ENCODE results near the gene NOX1.
A peak's percentile ranks its signal among the peaks of the same experiment; 100 is the strongest.

Gene NOX1

GRCh38 chrX:100905620-100906019 is 31.5 kb upstream of the NOX1 start:
- H2AK5ac ChIP-seq (ENCODE audit: low read length), result no peak overlapping the region
- H3K23ac ChIP-seq (ENCODE audit: low read length), result no peak overlapping the region
- no peak overlapping the region for H4K91ac ChIP-seq (ENCODE audit: low read depth, low read length)
- no peaks in the 10 kb centered on the region for H3K36me3 ChIP-seq (ENCODE audit: control insufficient read depth in 1 of 2, insufficient read depth in 2 of 2, low read length in 2 of 2)
- no peak overlapping the region for H3K4me2 ChIP-seq (ENCODE audit: low read length)
- no peak overlapping the region for H3K4ac ChIP-seq (ENCODE audit: low read depth, low read length)
- H2BK5ac ChIP-seq (ENCODE audit: low read depth, low read length, poor library complexity), result no peak overlapping the region
- H2BK120ac ChIP-seq (ENCODE audit: insufficient read depth, low read length, poor library complexity), result no peak overlapping the region
- no peak overlapping the region for H3K27ac ChIP-seq (ENCODE audit: low read depth, low read length)
- H3K4me3 ChIP-seq (ENCODE audit: low read depth, low read length), result no peak overlapping the region
- H3K9me3 ChIP-seq (ENCODE audit: insufficient read depth, low read depth, low read length), result no peaks in the 10 kb centered on the region
- no peaks in the 10 kb centered on the region for H3K4me1 ChIP-seq (ENCODE audit: control insufficient read depth in 1 of 2, insufficient read depth in 2 of 2, low read length in 2 of 2)
- H3K27me3 ChIP-seq (ENCODE audit: insufficient read depth, low read length), result no peaks in the 10 kb centered on the region
- no peak overlapping the region for H3K14ac ChIP-seq (ENCODE audit: low read length)
- H4K12ac ChIP-seq (ENCODE audit: low read depth, low read length), result no peak overlapping the region
- H3K79me2 ChIP-seq (ENCODE audit: control insufficient read depth, insufficient read depth, low read length, poor library complexity), result no peaks in the 10 kb centered on the region
- H3K79me1 ChIP-seq (ENCODE audit: low read length), result no peaks in the 10 kb centered on the region
- no peak overlapping the region for H2AFZ ChIP-seq (ENCODE audit: insufficient read depth, low read length, poor library complexity)
- no peak overlapping the region for H3K18ac ChIP-seq (ENCODE audit: low read length)
- no peak overlapping the region for H2BK12ac ChIP-seq (ENCODE audit: low read length)
- no peak for DNase-seq
- H4K8ac ChIP-seq (ENCODE audit: low read depth, low read length), result no peak overlapping the region
- no peak overlapping the region for H3K9ac ChIP-seq (ENCODE audit: low read length)

- Histone ChIP-seq H2AK5ac (ENCODE audit: low read length) (no peak overlapping the region), H2BK120ac (ENCODE audit: insufficient read depth, low read length, poor library complexity) (no peak overlapping the region), H3K4me2 (ENCODE audit: low read length) (no peak overlapping the region), H2BK5ac (ENCODE audit: low read depth, low read length, poor library complexity) (no peak overlapping the region), H3K14ac (ENCODE audit: low read length) (no peak overlapping the region), H3K9ac (ENCODE audit: low read length) (no peak overlapping the region), H3K4me1 (ENCODE audit: control insufficient read depth in 1 of 2, insufficient read depth in 2 of 2, low read length in 2 of 2) (no peaks in the 10 kb centered on the region), H3K4me3 (ENCODE audit: low read depth, low read length) (no peak overlapping the region), H4K8ac (ENCODE audit: low read depth, low read length) (no peak overlapping the region), H3K4ac (ENCODE audit: low read depth, low read length) (no peak overlapping the region), H3K27ac (ENCODE audit: low read depth, low read length) (no peak overlapping the region), H3K9me3 (ENCODE audit: insufficient read depth, low read depth, low read length) (no peaks in the 10 kb centered on the region), H3K23ac (ENCODE audit: low read length) (no peak overlapping the region), H2AFZ (ENCODE audit: insufficient read depth, low read length, poor library complexity) (no peak overlapping the region), H2BK12ac (ENCODE audit: low read length) (no peak overlapping the region), H3K36me3 (ENCODE audit: control insufficient read depth in 1 of 2, insufficient read depth in 2 of 2, low read length in 2 of 2) (no peaks in the 10 kb centered on the region), H3K79me2 (ENCODE audit: control insufficient read depth, insufficient read depth, low read length, poor library complexity) (no peaks in the 10 kb centered on the region), H3K79me1 (ENCODE audit: low read length) (no peaks in the 10 kb centered on the region), H3K18ac (ENCODE audit: low read length) (no peak overlapping the region), H4K91ac (ENCODE audit: low read depth, low read length) (no peak overlapping the region), H3K27me3 (ENCODE audit: insufficient read depth, low read length) (no peaks in the 10 kb centered on the region), H4K12ac (ENCODE audit: low read depth, low read length) (no peak overlapping the region)
- WGBS (ENCODE audit: extremely low coverage, insufficient coverage, insufficient read length), result no CpG with 5 or more reads among the region's 2 CpGs
- DNase-seq, result no peak
Measured at GRCh38 chrX:100904433-100904832, 30.3 kb upstream of the NOX1 start.

- no peak overlapping the region for H3K9ac ChIP-seq (ENCODE audit: low read length)
- H3K27ac ChIP-seq (ENCODE audit: low read depth, low read length), result no peak overlapping the region
- no peaks in the 10 kb centered on the region for H3K79me2 ChIP-seq (ENCODE audit: control insufficient read depth, insufficient read depth, low read length, poor library complexity)
- H3K18ac ChIP-seq (ENCODE audit: low read length), result no peak overlapping the region
- H3K14ac ChIP-seq (ENCODE audit: low read length), result no peak overlapping the region
- no peak overlapping the region for H3K4me3 ChIP-seq (ENCODE audit: low read depth, low read length)
- H4K8ac ChIP-seq (ENCODE audit: low read depth, low read length), result no peak overlapping the region
- no peak overlapping the region for H3K23ac ChIP-seq (ENCODE audit: low read length)
- no peak overlapping the region for H2AK5ac ChIP-seq (ENCODE audit: low read length)
- no peak overlapping the region for H2BK12ac ChIP-seq (ENCODE audit: low read length)
- no peak overlapping the region for H3K4ac ChIP-seq (ENCODE audit: low read depth, low read length)
- no peaks in the 10 kb centered on the region for H3K36me3 ChIP-seq (ENCODE audit: control insufficient read depth in 1 of 2, insufficient read depth in 2 of 2, low read length in 2 of 2)
- H3K9me3 ChIP-seq (ENCODE audit: insufficient read depth, low read depth, low read length), result no peaks in the 10 kb centered on the region
- H4K91ac ChIP-seq (ENCODE audit: low read depth, low read length), result no peak overlapping the region
- H3K4me2 ChIP-seq (ENCODE audit: low read length), result no peak overlapping the region
- peak; percentile 5 to 36 for DNase-seq
- H3K4me1 ChIP-seq (ENCODE audit: control insufficient read depth in 1 of 2, insufficient read depth in 2 of 2, low read length in 2 of 2), result no peaks in the 10 kb centered on the region
- H2AFZ ChIP-seq (ENCODE audit: insufficient read depth, low read length, poor library complexity), result no peak overlapping the region
- no CpG with 5 or more reads among the region's 5 CpGs for WGBS (ENCODE audit: extremely low coverage, insufficient coverage, insufficient read length)
- H4K12ac ChIP-seq (ENCODE audit: low read depth, low read length), result no peak overlapping the region
- H3K27me3 ChIP-seq (ENCODE audit: insufficient read depth, low read length), result no peaks in the 10 kb centered on the region
- no peak overlapping the region for H2BK120ac ChIP-seq (ENCODE audit: insufficient read depth, low read length, poor library complexity)
- no peaks in the 10 kb centered on the region for H3K79me1 ChIP-seq (ENCODE audit: low read length)
- H2BK5ac ChIP-seq (ENCODE audit: low read depth, low read length, poor library complexity), result no peak overlapping the region
Measured at GRCh38 chrX:100895365-100896075, 21.4 kb upstream of the NOX1 start.

GRCh38 chrX:100883654-100884053 is 9.5 kb upstream of the NOX1 start:
- Histone ChIP-seq H3K79me1 (ENCODE audit: low read length) (no peaks in the 10 kb centered on the region), H3K23ac (ENCODE audit: low read length) (no peak overlapping the region), H3K14ac (ENCODE audit: low read length) (no peak overlapping the region), H3K27me3 (ENCODE audit: insufficient read depth, low read length) (no peaks in the 10 kb centered on the region), H3K4me3 (ENCODE audit: low read depth, low read length) (no peak overlapping the region), H4K91ac (ENCODE audit: low read depth, low read length) (no peak overlapping the region), H3K4me1 (ENCODE audit: control insufficient read depth in 1 of 2, insufficient read depth in 2 of 2, low read length in 2 of 2) (no peaks in the 10 kb centered on the region), H2AK5ac (ENCODE audit: low read length) (no peak overlapping the region), H4K12ac (ENCODE audit: low read depth, low read length) (no peak overlapping the region), H3K79me2 (ENCODE audit: control insufficient read depth, insufficient read depth, low read length, poor library complexity) (no peaks in the 10 kb centered on the region), H3K36me3 (ENCODE audit: control insufficient read depth in 1 of 2, insufficient read depth in 2 of 2, low read length in 2 of 2) (no peaks in the 10 kb centered on the region), H3K9ac (ENCODE audit: low read length) (no peak overlapping the region), H2BK12ac (ENCODE audit: low read length) (no peak overlapping the region), H2BK5ac (ENCODE audit: low read depth, low read length, poor library complexity) (no peak overlapping the region), H3K4me2 (ENCODE audit: low read length) (no peak overlapping the region), H3K27ac (ENCODE audit: low read depth, low read length) (no peak overlapping the region), H2BK120ac (ENCODE audit: insufficient read depth, low read length, poor library complexity) (no peak overlapping the region), H4K8ac (ENCODE audit: low read depth, low read length) (no peak overlapping the region), H3K18ac (ENCODE audit: low read length) (no peak overlapping the region), H2AFZ (ENCODE audit: insufficient read depth, low read length, poor library complexity) (no peak overlapping the region), H3K4ac (ENCODE audit: low read depth, low read length) (no peak overlapping the region), H3K9me3 (ENCODE audit: insufficient read depth, low read depth, low read length) (no peaks in the 10 kb centered on the region)
- DNase-seq, result no peak
- no CpG with 5 or more reads among the region's 4 CpGs for WGBS (ENCODE audit: extremely low coverage, insufficient coverage, insufficient read length)

Data from trophoblast cell (in vitro differentiated cells and primary cell).